Thoracic aorta (tissue), 2 donors: ENCODE data around the gene WIF1. TPM values are rescaled to one million over a fixed set of nuclear protein-coding genes. Genes with fewer than 3 reads are reported as not detected.

Experiments
- ATAC-seq: fragments of 150-250 bp; one replicate; pipeline ENCODE4 v1.8.0; 2017; ENCODE audit warnings: low read depth; ENCODE audit not compliant: insufficient number of reproducible peaks, low FRiP score
- DNase-seq: peaks from one replicate; pipeline ENCODE4 v3.0.0-alpha.2; 2020; ENCODE audit warnings: low spot score
- H3K27ac ChIP-seq, 2 donors: fragments of 200-600 bp; sonication (generic); 1 replicate in 1 of 2; 2 replicates in 1 of 2; pipeline ENCODE4 v1.5.1; 2016; ENCODE audit warnings: mild to moderate bottlenecking in 2 of 2, moderate library complexity in 2 of 2
- H3K27me3 ChIP-seq: fragments of 200-600 bp; sonication (generic); replicated peaks from 2 replicates; pipeline ENCODE4 v1.6.0; 2016; ENCODE audit warnings: mild to moderate bottlenecking; ENCODE audit not compliant: insufficient read depth
- H3K36me3 ChIP-seq: fragments of 200-600 bp; sonication (generic); one replicate; pipeline ENCODE4 v1.5.1; 2016
- H3K4me1 ChIP-seq, 2 donors: fragments of 200-600 bp; sonication (generic); 1 replicate in 1 of 2; 2 replicates in 1 of 2; pipeline versions ENCODE4 v1.5.1 to v1.6.0; 2016; ENCODE audit warnings: low read depth in 2 of 2, mild to moderate bottlenecking in 1 of 2; ENCODE audit not compliant: control insufficient read depth in 1 of 2
- H3K4me3 ChIP-seq: fragments of 200-600 bp; sonication (generic); 2 replicates; pipeline ENCODE4 v1.5.1; 2016; ENCODE audit warnings: mild to moderate bottlenecking
- H3K9me3 ChIP-seq: fragments of 200-600 bp; sonication (generic); 2 replicates; pipeline ENCODE4 v1.5.1; 2016
- CTCF ChIP-seq: fragments of 200-600 bp; sonication (generic); IDR thresholded peaks from one replicate; pipeline ENCODE4 v1.5.1; 2019; ENCODE audit warnings: antibody characterized with exemption
- total RNA-seq, 2 donors: library from RNA; depleted of rRNA; stranded (reverse); fragments of >200 nt; gene quantifications; one replicate each; pipeline versions ENCODE4 v1.1.0 to v1.2.3, GENCODE V29; 2016

The WIF1 gene
- total RNA-seq, 2 donors from 2014 or later: not detected

GRCh38 chr12:65023485-65023884 is 97.6 kb downstream of the WIF1 start:
- H3K27ac ChIP-seq: no peak overlapping the region
- no peaks in the 10 kb centered on the region for H3K36me3 ChIP-seq
- no peak for ATAC-seq
- DNase-seq: no peak
- no peaks in the 10 kb centered on the region for H3K27me3 ChIP-seq
- H3K9me3 ChIP-seq: no peaks in the 10 kb centered on the region
- no peak overlapping the region for H3K4me3 ChIP-seq
- no peaks in the 10 kb centered on the region for H3K4me1 ChIP-seq
- no peak for TF ChIP-seq CTCF

DNA sequence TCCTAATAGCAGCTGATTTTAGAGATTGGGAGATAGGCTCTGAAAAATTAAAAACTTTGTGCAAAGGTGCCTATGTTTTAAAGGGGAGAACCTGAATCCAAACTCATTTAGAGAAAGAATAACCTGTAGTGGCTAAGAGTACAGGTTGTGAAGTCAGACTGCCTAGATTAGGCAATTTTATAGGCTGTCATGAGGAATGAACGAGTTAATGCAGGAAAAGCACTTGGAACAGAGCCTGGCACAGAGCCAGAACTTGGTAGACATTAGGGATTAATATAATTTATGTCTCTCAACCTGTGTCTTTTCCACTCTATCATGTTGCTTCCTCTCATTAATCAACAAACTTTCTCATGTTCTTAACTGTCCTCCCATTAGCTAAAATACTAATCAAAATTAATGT is 98.1 kb downstream of the WIF1 start:
- TF ChIP-seq CTCF: no peak
- H3K9me3 ChIP-seq: no peaks in the 10 kb centered on the region
- H3K4me3 ChIP-seq: no peak overlapping the region
- no peak for DNase-seq
- H3K4me1 ChIP-seq: no peaks in the 10 kb centered on the region
- no peaks in the 10 kb centered on the region for H3K27me3 ChIP-seq
- ATAC-seq: no peak
- no peak overlapping the region for H3K27ac ChIP-seq
- H3K36me3 ChIP-seq: no peaks in the 10 kb centered on the region

GRCh38 chr12:65022421-65022820 is 98.7 kb downstream of the WIF1 start:
- TF ChIP-seq CTCF: no peak
- no peak overlapping the region for H3K27ac ChIP-seq
- H3K27me3 ChIP-seq: no peaks in the 10 kb centered on the region
- no peaks in the 10 kb centered on the region for H3K4me1 ChIP-seq
- no peaks in the 10 kb centered on the region for H3K9me3 ChIP-seq
- ATAC-seq (no peak), DNase-seq (no peak)
- no peaks in the 10 kb centered on the region for H3K36me3 ChIP-seq
- H3K4me3 ChIP-seq: no peak overlapping the region

GRCh38 chr12:65019696-65020234 is 101.3 kb downstream of the WIF1 start:
- ATAC-seq (no peak), DNase-seq (no peak)
- no peak for TF ChIP-seq CTCF
- no peaks in the 10 kb centered on the region for H3K9me3 ChIP-seq
- H3K27me3 ChIP-seq: no peaks in the 10 kb centered on the region
- no peaks in the 10 kb centered on the region for H3K36me3 ChIP-seq
- no peak overlapping the region for H3K4me3 ChIP-seq
- H3K27ac ChIP-seq: no peak overlapping the region
- H3K4me1 ChIP-seq: no peaks in the 10 kb centered on the region

GRCh38 chr12:65016881-65017650 is 104.0 kb downstream of the WIF1 start:
- H3K9me3 ChIP-seq: no peaks in the 10 kb centered on the region
- H3K4me1 ChIP-seq: no peaks in the 10 kb centered on the region
- TF ChIP-seq CTCF: no peak
- no peak for DNase-seq
- H3K27ac ChIP-seq: no peak overlapping the region
- no peak overlapping the region for H3K4me3 ChIP-seq
- no peaks in the 10 kb centered on the region for H3K36me3 ChIP-seq
- ATAC-seq: no peak
- H3K27me3 ChIP-seq: no peaks in the 10 kb centered on the region
